BLaER1 treated with 17β-estradiol and CSF1 and Interleukin-3, amounts not matched to agents 10 nM and 100 nM (cell line): ENCODE results near the gene ENC1.

Experiments
- H3K27ac ChIP-seq, 11 experiments: shearing (Covaris generic); formaldehyde crosslinking; 2 replicates each; pipeline ENCODE4 v1.8.1; 2022
- H3K27me3 ChIP-seq, 11 experiments: shearing (Covaris generic); formaldehyde crosslinking; 2 replicates each; pipeline ENCODE4 v1.8.1; 2022
- H3K36me3 ChIP-seq, 11 experiments: shearing (Covaris generic); formaldehyde crosslinking; 2 replicates each; pipeline ENCODE4 v1.8.1; 2022
- H3K4me1 ChIP-seq, 10 experiments: shearing (Covaris generic); formaldehyde crosslinking; 2 replicates each; pipeline ENCODE4 v1.8.1; 2022
- H3K4me2 ChIP-seq, 11 experiments: shearing (Covaris generic); formaldehyde crosslinking; 2 replicates each; pipeline ENCODE4 v1.8.1; 2022
- H3K4me3 ChIP-seq, 10 experiments: shearing (Covaris generic); formaldehyde crosslinking; 2 replicates each; pipeline ENCODE4 v1.8.1; 2022
- H3K9ac ChIP-seq, 11 experiments: shearing (Covaris generic); formaldehyde crosslinking; 2 replicates each; pipeline ENCODE4 v1.8.1; 2022
- H3K9me3 ChIP-seq, 11 experiments: shearing (Covaris generic); formaldehyde crosslinking; replicated peaks in 1 of 11; 2 replicates each; pipeline ENCODE4 v1.8.1; 2022
- H4K20me1 ChIP-seq, 11 experiments: shearing (Covaris generic); formaldehyde crosslinking; 2 replicates each; pipeline ENCODE4 v1.8.1; 2022
- Cebpa-rat ChIP-seq, 11 experiments: shearing (Covaris generic); IDR thresholded peaks; 2 replicates each; pipeline ENCODE4 v1.8.1; 2022

ENC1 gene

DNA sequence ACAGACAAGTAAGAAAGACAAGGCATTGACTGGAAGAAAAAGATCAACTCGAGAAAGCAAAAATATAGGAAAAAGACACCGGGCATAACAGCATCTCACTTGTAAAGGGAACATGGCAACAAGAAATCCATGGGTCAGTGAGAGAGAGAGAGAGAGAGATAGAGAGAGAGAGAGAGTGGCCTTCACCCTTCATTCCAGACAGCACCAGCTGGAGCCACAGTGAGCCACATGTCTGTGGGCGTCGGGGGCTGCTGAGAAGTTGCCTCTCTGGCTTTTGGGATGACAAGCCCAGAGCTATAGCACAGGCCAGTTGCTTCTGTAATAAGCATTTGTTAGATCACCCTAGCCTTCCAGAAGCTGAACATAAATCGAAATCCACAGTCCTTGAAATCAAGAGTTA is 20.3 kb upstream of the ENC1 start:
- Histone ChIP-seq H4K20me1 (no peaks in the 10 kb centered on the region), H3K27me3 (no peaks in the 10 kb centered on the region), H3K9me3 (0 out of 22 replicates have a peak, but pooled peaks cover 0 to 4% (median 0%) of the 10 kb centered on the region in 11 experiments), H3K36me3 (no peaks in the 10 kb centered on the region), H3K9ac (no peak overlapping the region), H3K27ac (no peak overlapping the region), H3K4me2 (no peak overlapping the region), H3K4me3 (no peak overlapping the region), H3K4me1 (peaks cover 0 to 4% (median 0%) of the 10 kb centered on the region in 10 experiments; a peak in 1 of 20 replicates)
- no peak for TF ChIP-seq Cebpa-rat (IDR thresholded peaks at IDR 0.05)

GRCh38 chr5:74660140-74660539 is 19.6 kb upstream of the ENC1 start:
- H3K27me3 ChIP-seq, result no peaks in the 10 kb centered on the region
- no peak overlapping the region for H3K27ac ChIP-seq
- 0 out of 22 replicates have a peak, but pooled peaks cover 0 to 4% (median 0%) of the 10 kb centered on the region in 11 experiments for H3K9me3 ChIP-seq
- H3K36me3 ChIP-seq, result no peaks in the 10 kb centered on the region
- H3K9ac ChIP-seq, result no peak overlapping the region
- no peak overlapping the region for H3K4me3 ChIP-seq
- TF ChIP-seq Cebpa-rat (IDR thresholded peaks at IDR 0.05), result no peak
- peaks cover 0 to 4% (median 0%) of the 10 kb centered on the region in 10 experiments; a peak in 1 of 20 replicates for H3K4me1 ChIP-seq
- no peak overlapping the region for H3K4me2 ChIP-seq
- H4K20me1 ChIP-seq, result no peaks in the 10 kb centered on the region

DNA sequence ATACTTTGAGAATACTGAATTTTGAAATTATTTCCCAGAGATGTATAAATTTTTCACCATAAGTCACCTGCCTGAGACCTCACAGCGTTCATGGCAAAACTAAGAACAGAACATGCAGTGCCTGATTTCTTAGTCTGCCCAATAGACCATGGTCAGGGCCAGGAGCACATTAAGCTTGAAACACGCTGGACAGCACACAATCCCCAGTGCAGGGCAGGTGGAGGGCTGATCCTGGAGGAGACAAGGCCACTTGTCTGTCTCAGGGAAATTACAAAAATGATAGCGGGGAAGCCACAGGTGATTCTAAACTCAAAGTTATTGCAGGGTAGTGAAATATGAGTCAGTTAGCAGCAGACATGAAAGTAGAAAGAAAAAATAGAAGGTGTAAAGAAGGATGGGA is 18.6 kb upstream of the ENC1 start:
- Histone ChIP-seq H3K36me3 (no peaks in the 10 kb centered on the region), H3K9me3 (0 out of 22 replicates have a peak, but pooled peaks cover 0 to 4% (median 0%) of the 10 kb centered on the region in 11 experiments)
- no peak for TF ChIP-seq Cebpa-rat (IDR thresholded peaks at IDR 0.05)

DNA sequence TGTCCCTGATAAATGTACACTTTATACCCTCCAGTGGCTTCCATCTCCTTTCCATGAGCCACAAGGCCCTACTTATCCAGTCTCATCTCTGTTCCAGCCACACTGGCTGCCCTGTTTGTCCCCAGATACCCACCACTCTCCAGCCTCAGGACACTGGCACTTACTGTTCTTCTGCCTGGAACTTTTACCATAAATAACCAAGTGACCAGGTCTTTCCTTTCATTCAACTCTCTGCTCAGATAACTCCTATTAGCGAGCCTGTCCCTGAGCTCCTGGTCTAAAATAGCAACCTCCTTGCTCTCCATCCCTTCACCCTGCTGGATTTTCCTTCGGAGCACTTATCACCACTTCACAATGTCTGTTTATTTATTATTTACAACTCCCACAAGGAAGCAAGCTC is 16.6 kb upstream of the ENC1 start:
- Histone ChIP-seq H3K36me3 (no peaks in the 10 kb centered on the region), H3K9ac (no peak overlapping the region), H3K4me1 (peaks cover 0 to 4% (median 0%) of the 10 kb centered on the region in 10 experiments; a peak in 1 of 20 replicates), H3K4me3 (no peak overlapping the region), H3K27ac (no peak overlapping the region), H3K9me3 (0 out of 22 replicates have a peak, but pooled peaks cover 0 to 4% (median 0%) of the 10 kb centered on the region in 11 experiments), H4K20me1 (no peaks in the 10 kb centered on the region), H3K4me2 (no peak overlapping the region), H3K27me3 (no peaks in the 10 kb centered on the region)
- no peak for TF ChIP-seq Cebpa-rat (IDR thresholded peaks at IDR 0.05)

More for the DNA sequence above, 18.6 kb upstream of the ENC1 start:
- no peaks in the 10 kb centered on the region for H3K27me3 ChIP-seq
- H3K4me3 ChIP-seq, result no peak overlapping the region
- H3K9ac ChIP-seq, result no peak overlapping the region
- no peak overlapping the region for H3K27ac ChIP-seq
- no peak overlapping the region for H3K4me2 ChIP-seq
- peaks cover 0 to 4% (median 0%) of the 10 kb centered on the region in 10 experiments; a peak in 1 of 20 replicates for H3K4me1 ChIP-seq
- H4K20me1 ChIP-seq, result no peaks in the 10 kb centered on the region

DNA sequence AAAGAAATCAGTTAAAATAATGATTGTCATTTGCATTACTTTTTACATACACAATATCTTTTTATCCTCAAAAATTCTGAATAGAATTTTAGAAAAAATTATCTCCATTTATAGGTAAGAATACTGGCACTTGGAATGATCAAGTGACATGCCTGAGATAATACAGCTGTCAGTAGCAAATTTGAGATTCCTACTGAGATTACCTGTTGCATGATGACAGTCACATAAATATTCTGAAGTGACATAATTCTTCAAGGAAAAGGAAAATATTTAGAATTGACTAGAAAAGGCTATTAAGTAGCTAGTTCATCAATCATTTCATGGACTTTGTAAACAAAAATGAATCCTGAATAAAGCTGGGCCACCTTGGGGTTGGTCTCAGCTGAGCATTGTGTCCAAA is 15.2 kb upstream of the ENC1 start:
- no peaks in the 10 kb centered on the region for H4K20me1 ChIP-seq
- H3K36me3 ChIP-seq, result no peaks in the 10 kb centered on the region
- no peak overlapping the region for H3K4me2 ChIP-seq
- H3K4me3 ChIP-seq, result no peak overlapping the region
- H3K9me3 ChIP-seq, result 0 out of 22 replicates have a peak, but pooled peaks cover 0 to 4% (median 0%) of the 10 kb centered on the region in 11 experiments
- H3K27me3 ChIP-seq, result no peaks in the 10 kb centered on the region
- no peak for TF ChIP-seq Cebpa-rat (IDR thresholded peaks at IDR 0.05)
- no peak overlapping the region for H3K27ac ChIP-seq
- H3K9ac ChIP-seq, result no peak overlapping the region
- peaks cover 0 to 2% (median 0%) of the 10 kb centered on the region in 10 experiments; a peak in 1 of 20 replicates for H3K4me1 ChIP-seq

- Histone ChIP-seq H4K20me1 (no peaks in the 10 kb centered on the region), H3K9me3 (0 out of 22 replicates have a peak, but pooled peaks cover 0 to 4% (median 0%) of the 10 kb centered on the region in 11 experiments), H3K4me3 (no peak overlapping the region), H3K4me2 (no peak overlapping the region), H3K4me1 (no peaks in the 10 kb centered on the region), H3K27me3 (no peaks in the 10 kb centered on the region), H3K27ac (no peak overlapping the region), H3K36me3 (no peaks in the 10 kb centered on the region), H3K9ac (no peak overlapping the region)
- TF ChIP-seq Cebpa-rat (IDR thresholded peaks at IDR 0.05), result no peak
Measured at GRCh38 chr5:74655206-74655605, 14.7 kb upstream of the ENC1 start.

GRCh38 chr5:74653991-74654390 is 13.5 kb upstream of the ENC1 start:
- H3K9me3 ChIP-seq, result 0 out of 22 replicates have a peak, but pooled peaks cover 0 to 4% (median 0%) of the 10 kb centered on the region in 11 experiments
- H3K36me3 ChIP-seq, result no peaks in the 10 kb centered on the region
- no peak overlapping the region for H3K4me2 ChIP-seq
- H4K20me1 ChIP-seq, result no peaks in the 10 kb centered on the region
- no peaks in the 10 kb centered on the region; a peak in 1 of 20 replicates for H3K4me1 ChIP-seq
- H3K27me3 ChIP-seq, result no peaks in the 10 kb centered on the region
- no peak overlapping the region for H3K9ac ChIP-seq
- H3K4me3 ChIP-seq, result no peak overlapping the region
- no peak overlapping the region for H3K27ac ChIP-seq
- no peak for TF ChIP-seq Cebpa-rat (IDR thresholded peaks at IDR 0.05)

- Histone ChIP-seq H3K4me1 (peaks cover 0 to 12% (median 0%) of the 10 kb centered on the region in 10 experiments; a peak in 5 of 20 replicates), H3K4me3 (no peak overlapping the region), H4K20me1 (no peaks in the 10 kb centered on the region), H3K9ac (no peak overlapping the region), H3K36me3 (no peaks in the 10 kb centered on the region), H3K27me3 (no peaks in the 10 kb centered on the region), H3K27ac (no peak overlapping the region), H3K9me3 (no peaks in the 10 kb centered on the region), H3K4me2 (no peak overlapping the region)
- no peak for TF ChIP-seq Cebpa-rat (IDR thresholded peaks at IDR 0.05)
Measured at GRCh38 chr5:74652576-74652975, 12.0 kb upstream of the ENC1 start.

GRCh38 chr5:74651710-74652109 is 11.2 kb upstream of the ENC1 start:
- no peaks in the 10 kb centered on the region for H3K36me3 ChIP-seq
- no peak for TF ChIP-seq Cebpa-rat (IDR thresholded peaks at IDR 0.05)
- H3K9ac ChIP-seq, result no peak overlapping the region
- no peak overlapping the region for H3K27ac ChIP-seq
- peaks cover 0 to 21% (median 2%) of the 10 kb centered on the region in 10 experiments; a peak in 9 of 20 replicates for H3K4me1 ChIP-seq
- H3K4me2 ChIP-seq, result no peak overlapping the region
- H3K27me3 ChIP-seq, result no peaks in the 10 kb centered on the region
- H4K20me1 ChIP-seq, result no peaks in the 10 kb centered on the region
- H3K4me3 ChIP-seq, result no peak overlapping the region
- H3K9me3 ChIP-seq, result no peaks in the 10 kb centered on the region

GRCh38 chr5:74649421-74649973 is 9.0 kb upstream of the ENC1 start:
- Histone ChIP-seq H3K4me1 (peaks cover 0 to 43% (median 12%) of the 10 kb centered on the region in 10 experiments; a peak in 13 of 20 replicates), H3K9me3 (no peaks in the 10 kb centered on the region), H4K20me1 (no peaks in the 10 kb centered on the region), H3K27me3 (no peaks in the 10 kb centered on the region), H3K4me3 (no peak overlapping the region), H3K36me3 (no peaks in the 10 kb centered on the region), H3K9ac (no peak overlapping the region), H3K4me2 (no peak overlapping the region), H3K27ac (no peak overlapping the region)
- no peak for TF ChIP-seq Cebpa-rat (IDR thresholded peaks at IDR 0.05)
